Measurements from ENCODE around the gene TRIM37.

Gene TRIM37

DNA sequence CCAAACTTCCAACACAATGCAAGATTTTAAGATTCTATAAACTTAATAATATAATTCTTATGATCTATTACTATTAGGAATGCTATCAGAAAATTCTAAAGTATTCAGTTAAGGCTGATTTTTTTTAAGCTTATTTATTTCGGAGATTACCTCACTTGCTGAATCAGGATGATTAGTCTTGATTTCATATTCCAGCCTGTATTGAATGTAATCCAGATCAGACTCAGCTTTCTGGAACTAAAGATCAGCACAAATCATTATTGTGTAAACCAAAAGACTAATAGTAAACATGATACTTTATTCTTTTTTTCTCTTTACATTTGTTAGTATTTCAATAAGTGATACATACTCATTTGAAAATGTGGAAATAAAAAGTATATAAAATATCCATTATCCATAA lies 24.5 kb upstream of the TRIM37 start:
- no peak for DNase-seq (ENCODE audit: low read depth)
- H3K4me3 ChIP-seq (ENCODE audit: low read depth, low read length) = no peak overlapping the region
- TF ChIP-seq, protein P1, sequence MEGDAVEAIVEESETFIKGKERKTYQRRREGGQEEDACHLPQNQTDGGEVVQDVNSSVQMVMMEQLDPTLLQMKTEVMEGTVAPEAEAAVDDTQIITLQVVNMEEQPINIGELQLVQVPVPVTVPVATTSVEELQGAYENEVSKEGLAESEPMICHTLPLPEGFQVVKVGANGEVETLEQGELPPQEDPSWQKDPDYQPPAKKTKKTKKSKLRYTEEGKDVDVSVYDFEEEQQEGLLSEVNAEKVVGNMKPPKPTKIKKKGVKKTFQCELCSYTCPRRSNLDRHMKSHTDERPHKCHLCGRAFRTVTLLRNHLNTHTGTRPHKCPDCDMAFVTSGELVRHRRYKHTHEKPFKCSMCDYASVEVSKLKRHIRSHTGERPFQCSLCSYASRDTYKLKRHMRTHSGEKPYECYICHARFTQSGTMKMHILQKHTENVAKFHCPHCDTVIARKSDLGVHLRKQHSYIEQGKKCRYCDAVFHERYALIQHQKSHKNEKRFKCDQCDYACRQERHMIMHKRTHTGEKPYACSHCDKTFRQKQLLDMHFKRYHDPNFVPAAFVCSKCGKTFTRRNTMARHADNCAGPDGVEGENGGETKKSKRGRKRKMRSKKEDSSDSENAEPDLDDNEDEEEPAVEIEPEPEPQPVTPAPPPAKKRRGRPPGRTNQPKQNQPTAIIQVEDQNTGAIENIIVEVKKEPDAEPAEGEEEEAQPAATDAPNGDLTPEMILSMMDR (conservative IDR thresholded peaks at IDR 0.05; ENCODE audit: low read depth, low read length) = no peak

DNA sequence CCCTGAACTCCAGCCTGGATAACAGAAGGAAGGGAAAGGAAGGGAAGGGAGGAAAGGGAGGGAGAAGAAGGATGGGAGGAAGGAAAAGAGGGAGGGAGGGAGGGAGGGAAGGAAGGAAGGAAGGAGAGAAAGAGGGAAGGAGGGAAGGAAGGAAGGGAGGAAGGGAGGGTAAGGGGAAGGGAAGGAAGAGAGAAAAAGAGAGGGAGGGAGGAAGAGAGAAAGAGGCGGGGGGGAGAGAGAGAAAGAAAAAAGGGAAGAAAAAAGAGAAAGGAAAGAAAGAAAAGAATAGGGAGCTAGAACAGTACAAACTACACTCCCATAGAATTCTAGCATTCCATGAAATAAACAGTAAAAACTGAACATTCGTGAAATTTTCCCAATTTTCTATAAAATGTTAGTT lies 23.1 kb upstream of the TRIM37 start:
- DNase-seq (ENCODE audit: low read depth) = no peak
- H3K4me3 ChIP-seq (ENCODE audit: low read depth, low read length) = no peak overlapping the region
- TF ChIP-seq, protein P1 (conservative IDR thresholded peaks at IDR 0.05; ENCODE audit: low read depth, low read length) = no peak

DNA sequence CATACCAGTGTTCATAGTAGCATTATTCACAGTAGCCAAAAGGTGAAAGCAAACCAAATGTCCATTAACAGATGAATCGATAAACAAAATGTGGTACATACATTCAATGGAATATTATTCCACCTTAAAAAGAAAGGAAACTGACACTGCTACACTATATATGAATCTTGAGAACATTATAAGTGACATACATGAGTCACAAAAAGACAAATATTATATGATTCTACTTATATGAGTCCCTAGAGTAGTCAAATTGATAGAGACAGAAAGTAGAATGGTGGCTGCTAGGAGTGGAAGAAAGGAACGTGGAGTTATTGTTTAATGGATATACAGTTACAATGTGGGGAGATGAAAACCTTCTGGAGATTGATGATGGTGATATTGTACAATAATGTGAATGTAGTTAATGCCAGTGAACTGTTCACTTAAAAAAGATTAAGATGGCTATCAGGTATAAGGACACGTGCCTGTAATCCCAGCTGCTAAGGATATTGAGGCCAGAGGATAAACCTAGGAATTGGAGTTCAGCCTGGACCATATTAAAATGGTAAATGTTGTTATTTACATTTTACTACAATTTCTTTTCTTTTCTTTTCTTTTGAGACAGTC lies 20.2 kb upstream of the TRIM37 start:
- DNase-seq (ENCODE audit: low read depth) = no peak
- TF ChIP-seq, protein P1 (conservative IDR thresholded peaks at IDR 0.05; ENCODE audit: low read depth, low read length) = no peak
- no peak overlapping the region for H3K4me3 ChIP-seq (ENCODE audit: low read depth, low read length)

DNA sequence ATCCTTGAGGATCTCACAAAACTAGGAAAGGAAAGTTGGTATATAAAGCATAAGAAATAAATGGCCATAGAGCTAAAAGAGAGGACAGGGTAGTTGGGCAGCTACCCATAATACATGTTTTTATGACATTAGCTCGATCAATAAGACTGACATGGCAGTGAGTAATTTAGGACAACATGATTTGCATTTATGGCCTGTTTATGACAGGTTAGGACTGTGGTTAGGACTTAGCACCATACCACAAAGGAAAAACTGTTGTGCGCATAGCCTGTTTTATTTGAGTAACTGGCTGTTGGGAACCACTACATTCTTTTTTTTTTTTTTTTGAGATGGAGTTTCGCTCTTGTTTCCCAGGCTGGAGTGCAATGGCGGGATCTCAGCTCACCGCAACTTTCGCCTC lies 18.0 kb upstream of the TRIM37 start:
- TF ChIP-seq, protein P1 (conservative IDR thresholded peaks at IDR 0.05; ENCODE audit: low read depth, low read length) = no peak
- DNase-seq (ENCODE audit: low read depth) = no peak
- no peak overlapping the region for H3K4me3 ChIP-seq (ENCODE audit: low read depth, low read length)

DNA sequence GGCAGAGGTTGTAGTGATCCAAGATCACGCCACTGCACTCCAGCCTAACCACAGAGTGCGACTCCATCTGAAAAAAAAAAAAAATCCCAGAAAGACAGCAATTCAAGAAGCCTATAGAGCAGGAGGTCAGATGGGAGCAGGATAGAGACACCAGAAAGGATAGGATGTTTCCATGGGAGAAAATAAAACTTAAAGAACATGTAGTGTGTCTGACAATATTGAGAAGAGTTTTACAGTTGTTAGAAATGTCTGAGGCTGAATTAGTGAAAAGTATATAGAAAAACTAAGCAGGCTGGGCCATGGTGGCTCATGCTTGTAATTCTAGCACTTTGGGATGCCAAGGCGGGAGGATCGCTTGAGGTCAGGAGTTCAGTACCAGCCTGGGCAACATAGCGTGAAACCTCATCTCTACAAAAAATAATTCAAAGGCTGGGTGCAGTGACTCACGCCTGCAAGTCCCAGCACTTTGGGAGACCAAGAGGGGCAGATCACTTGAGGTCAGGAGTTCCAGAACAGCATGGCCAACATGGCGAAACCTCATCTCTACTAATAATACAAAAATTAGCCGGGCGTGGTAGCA lies 15.3 kb upstream of the TRIM37 start:
- TF ChIP-seq, protein P1 (conservative IDR thresholded peaks at IDR 0.05; ENCODE audit: low read depth, low read length) = no peak
- no peak overlapping the region for H3K4me3 ChIP-seq (ENCODE audit: low read depth, low read length)
- no peak for DNase-seq (ENCODE audit: low read depth)

DNA sequence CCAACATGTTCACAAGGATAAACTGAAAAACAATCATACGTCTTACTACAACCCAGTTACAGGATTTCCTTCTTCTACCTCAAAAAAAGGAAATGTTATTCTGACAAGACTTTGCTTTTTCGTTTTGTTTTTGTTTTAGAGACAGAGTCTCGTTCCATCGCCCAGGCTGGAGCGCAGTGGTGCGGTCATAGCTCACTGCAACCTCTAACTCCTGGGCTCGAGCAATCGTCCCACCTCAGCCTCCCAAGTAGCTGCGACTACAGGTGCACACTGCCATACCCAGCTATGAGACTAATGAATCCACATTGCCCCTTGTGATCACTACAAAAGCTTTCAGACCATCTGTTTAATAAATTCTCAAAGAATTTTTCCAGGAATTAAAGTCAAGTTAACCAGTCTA lies 8.8 kb upstream of the TRIM37 start:
- no peak for DNase-seq (ENCODE audit: low read depth)
- TF ChIP-seq, protein P1 (conservative IDR thresholded peaks at IDR 0.05; ENCODE audit: low read depth, low read length) = no peak
- no peak overlapping the region for H3K4me3 ChIP-seq (ENCODE audit: low read depth, low read length)

DNA sequence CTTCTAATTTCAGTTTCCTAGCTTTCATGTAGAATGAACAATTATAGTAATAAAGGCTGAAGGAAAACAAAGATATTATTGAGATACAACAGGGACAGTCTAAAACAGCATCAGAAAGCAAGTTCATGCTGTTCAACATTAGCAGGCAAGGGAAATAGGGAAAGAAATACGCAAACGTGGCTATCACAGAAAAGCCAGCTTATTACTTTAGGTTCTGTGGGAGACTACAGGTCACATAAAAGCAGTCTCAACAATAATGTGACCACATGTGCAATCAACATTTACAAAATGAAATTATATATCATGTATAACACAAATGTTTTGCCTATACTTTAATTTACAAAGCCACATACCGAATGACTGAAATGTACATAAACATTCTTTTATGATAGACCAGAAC lies 4.9 kb upstream of the TRIM37 start:
- TF ChIP-seq, protein P1 (conservative IDR thresholded peaks at IDR 0.05; ENCODE audit: low read depth, low read length) = no peak
- H3K4me3 ChIP-seq (ENCODE audit: low read depth, low read length) = no peak overlapping the region
- DNase-seq (ENCODE audit: low read depth) = no peak

Measured in choroid plexus epithelial cell (primary cell).